GM18870 (cell line): ENCODE results near the gene ARHGEF7.
A peak's percentile ranks its signal among the peaks of the same experiment; 100 is the strongest.

ENCODE experiments used
- ATAC-seq: cut with Tn5 transposase; IDR thresholded peaks from one replicate; pipeline ENCODE4 v1.9.1; 2021; ENCODE audit warnings: moderate library complexity; ENCODE audit not compliant: unreplicated experiment

ARHGEF7 gene

GRCh38 chr13:111295886-111296285 lies 180.8 kb downstream of the ARHGEF7 start:
- ATAC-seq = no peak

GRCh38 chr13:111296417-111296816 lies 181.3 kb downstream of the ARHGEF7 start:
- no peak for ATAC-seq

GRCh38 chr13:111298214-111298975 lies 183.3 kb downstream of the ARHGEF7 start:
- no peak for ATAC-seq

- no peak for ATAC-seq
Observed at GRCh38 chr13:111302045-111302726, 187.1 kb downstream of the ARHGEF7 start.

GRCh38 chr13:111303559-111303958 lies 188.4 kb downstream of the ARHGEF7 start:
- ATAC-seq = no peak

GRCh38 chr13:111304041-111304544 lies 189.0 kb downstream of the ARHGEF7 start:
- ATAC-seq = peak; percentile 87

- ATAC-seq = no peak
Observed at GRCh38 chr13:111304603-111305289, 189.6 kb downstream of the ARHGEF7 start.

GRCh38 chr13:111312944-111313590 lies 198.0 kb downstream of the ARHGEF7 start:
- ATAC-seq = no peak

- no peak for ATAC-seq
Observed at GRCh38 chr13:111313911-111314425, 198.9 kb downstream of the ARHGEF7 start.

GRCh38 chr13:111314852-111315251 lies 199.7 kb downstream of the ARHGEF7 start:
- no peak for ATAC-seq

- no peak for ATAC-seq
Observed at GRCh38 chr13:111315347-111315995, 200.4 kb downstream of the ARHGEF7 start.

GRCh38 chr13:111316161-111316730 lies 201.1 kb downstream of the ARHGEF7 start:
- ATAC-seq = no peak

- no peak for ATAC-seq
Observed at GRCh38 chr13:111317042-111317550, 202.0 kb downstream of the ARHGEF7 start.

GRCh38 chr13:111317571-111318345 lies 202.6 kb downstream of the ARHGEF7 start:
- no peak for ATAC-seq

GRCh38 chr13:111318386-111318785 lies 203.3 kb downstream of the ARHGEF7 start:
- no peak for ATAC-seq

GRCh38 chr13:111319521-111319920 lies 204.4 kb downstream of the ARHGEF7 start:
- no peak for ATAC-seq

- ATAC-seq = no peak
Observed at GRCh38 chr13:111319998-111320911, 205.1 kb downstream of the ARHGEF7 start, which contains the start of gene TEX29. Gene TEX29, plus strand, starts transcription at chr13:111320642. Its CDS starts 249 bp downstream, at chr13:111320891.
